A673 (cell line): ENCODE results near the gene HYCC1. TPM values are rescaled to one million over a fixed set of nuclear protein-coding genes. Genes with fewer than 3 reads are reported as not detected.

Source experiments
- BruUV-seq: library from RNA; stranded (reverse); fragments of 400-500 nt; replicated peaks from 2 replicates; lab custom pipeline; 2021; lab: Mats Ljungman, UMichigan
- CTCF ChIA-PET: fragments of 300-600 bp; sonication (Branson Sonifier 250); formaldehyde crosslinking; loops from one replicate; lab custom pipeline; 2022; ENCODE audit warnings: antibody characterized with exemption; lab: Charles Lee
- POLR2A ChIA-PET: fragments of 300-600 bp; sonication (Branson Sonifier 250); formaldehyde crosslinking; loops from one replicate; lab custom pipeline; 2022; ENCODE audit warnings: antibody characterized with exemption; ENCODE audit not compliant: low non-redundant PET; lab: Charles Lee
- DNase-seq: peaks from one replicate; pipeline ENCODE4 v3.0.0-alpha.2; 2015; ENCODE audit warnings: low spot score
- H3K27ac ChIP-seq: fragments of 200-600 bp; sonication (generic); 2 replicates; pipeline ENCODE4 v1.5.1; 2016; ENCODE audit warnings: mixed run types, low read depth, mild to moderate bottlenecking, mixed read lengths, antibody characterized with exemption, low read length; ENCODE audit not compliant: poor library complexity, severe bottlenecking
- H3K27me3 ChIP-seq: fragments of 200-600 bp; sonication (generic); replicated peaks from 2 replicates; pipeline ENCODE4 v1.6.1; 2017; ENCODE audit warnings: mixed run types, low read depth, mild to moderate bottlenecking, mixed read lengths, antibody characterized with exemption, low read length; ENCODE audit not compliant: insufficient read depth, poor library complexity
- H3K36me3 ChIP-seq: fragments of 200-600 bp; sonication (generic); 2 replicates; pipeline ENCODE4 v1.6.1; 2016; ENCODE audit warnings: mixed run types, mild to moderate bottlenecking, mixed read lengths, antibody characterized with exemption, low read length; ENCODE audit not compliant: insufficient read depth, poor library complexity, severe bottlenecking
- H3K4me1 ChIP-seq: fragments of 200-600 bp; sonication (generic); 2 replicates; pipeline ENCODE4 v1.6.1; 2017; ENCODE audit warnings: mixed run types, mild to moderate bottlenecking, mixed read lengths, antibody characterized with exemption, low read length; ENCODE audit not compliant: insufficient read depth, poor library complexity, severe bottlenecking
- H3K4me3 ChIP-seq: fragments of 200-600 bp; sonication (generic); 2 replicates; pipeline ENCODE4 v1.5.1; 2016; ENCODE audit warnings: low read depth, mixed run types, mild to moderate bottlenecking, mixed read lengths, low read length; ENCODE audit not compliant: poor library complexity, severe bottlenecking
- H3K9me3 ChIP-seq: fragments of 200-600 bp; sonication (generic); 2 replicates; pipeline ENCODE4 v1.6.1; 2016; ENCODE audit warnings: mixed run types, low read depth, mild to moderate bottlenecking, mixed read lengths, antibody characterized with exemption, low read length; ENCODE audit not compliant: poor library complexity, severe bottlenecking
- CTCF ChIP-seq: fragments of 300-800, 200-600 bp; sonication (generic); conservative IDR thresholded peaks from 2 replicates; pipeline ENCODE4 v1.5.1; 2017; ENCODE audit warnings: low read depth, mild to moderate bottlenecking, antibody characterized with exemption, low read length, moderate library complexity, mixed read lengths
- EZH2 ChIP-seq: fragments of 200-600 bp; sonication (generic); IDR thresholded peaks from 2 replicates; pipeline ENCODE4 v1.6.1; 2017; ENCODE audit warnings: borderline replicate concordance, low read depth, mild to moderate bottlenecking, mixed read lengths, antibody characterized with exemption, low read length; ENCODE audit not compliant: poor library complexity, severe bottlenecking
- intact Hi-C: fragments of 100-400 bp; cut with micrococcal nuclease; formaldehyde crosslinking; loops from one replicate; pipeline ENCODE4 v1.10.0; 2022; ENCODE audit not compliant: unreplicated experiment
- total RNA-seq: library from RNA; stranded (reverse); gene quantifications from 2 replicates; pipeline ENCODE4 v1.2.3, GENCODE V29; 2021

The HYCC1 gene
- total RNA-seq, 1 experiment from 2014 or later, result 42.0 TPM

DNA sequence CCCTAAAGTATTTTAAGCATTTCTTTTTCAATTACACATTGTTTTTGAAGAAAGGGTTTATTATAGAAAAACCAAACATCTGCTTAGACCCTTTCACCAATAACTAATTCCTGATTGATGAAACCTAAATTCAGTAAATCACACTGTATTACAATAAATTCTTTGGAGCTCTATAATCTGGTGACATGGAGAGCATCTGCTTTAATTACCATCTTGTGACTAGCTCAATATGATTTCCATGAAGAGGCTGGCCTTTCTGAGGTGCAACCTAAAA is 9.7 kb downstream of the HYCC1 start:
- ChIA-PET CTCF (no interaction called here), POLR2A (interaction anchor here (0.5 kb wide), 1 partner anchor 147 kb away, joined by 3 read pairs; no protein-coding TSS in a partner anchor)
- Histone ChIP-seq H3K4me3 (no peak overlapping the region), H3K27me3 (no peaks in the 10 kb centered on the region), H3K36me3 (no peaks in the 10 kb centered on the region), H3K27ac (no peak overlapping the region), H3K9me3 (no peaks in the 10 kb centered on the region), H3K4me1 (peaks cover 21% of the 10 kb centered on the region)
- intact Hi-C loops, result no loop called here
- no TSS peak for BruUV-seq
- DNase-seq, result no peak
- no peak for TF ChIP-seq EZH2
- TF ChIP-seq CTCF, result no peak

DNA sequence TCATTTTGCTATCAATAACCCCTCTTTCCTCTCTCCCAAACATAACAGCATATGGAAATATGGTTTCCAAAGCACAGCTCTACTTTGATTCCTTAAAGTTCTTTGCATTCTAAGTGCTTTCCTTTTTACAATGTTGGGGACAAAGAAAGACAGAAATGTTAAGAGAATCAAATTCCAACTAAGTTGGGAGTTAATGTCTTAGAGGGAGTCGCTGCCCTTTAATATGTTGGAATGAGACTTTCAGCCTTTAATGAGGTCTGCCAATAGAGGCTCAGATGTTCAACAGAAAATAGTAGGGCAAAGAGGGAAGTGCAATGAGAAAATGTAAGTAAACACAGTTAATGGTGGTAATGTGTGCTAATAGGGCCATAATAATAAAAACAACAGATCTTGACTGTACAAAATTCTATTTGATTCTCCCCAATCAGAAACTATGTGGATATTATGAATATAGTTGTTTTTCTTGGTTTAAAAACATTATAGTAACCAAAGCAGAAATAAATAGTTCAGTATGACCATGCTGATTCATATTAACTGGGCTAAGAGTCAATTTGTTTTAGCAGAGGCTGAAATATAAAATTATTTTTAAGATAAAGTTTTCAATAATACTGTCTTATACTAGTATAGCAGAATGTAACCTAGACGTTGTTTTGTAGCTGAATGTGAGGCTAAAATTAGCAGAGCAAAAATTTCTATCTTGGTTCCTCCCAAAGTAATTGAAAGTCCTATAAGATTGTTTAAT is 10.3 kb downstream of the HYCC1 start:
- ChIA-PET CTCF (no interaction called here), POLR2A (interaction anchor here (0.5 kb wide), 1 partner anchor 147 kb away, joined by 3 read pairs; no protein-coding TSS in a partner anchor)
- H3K4me1 ChIP-seq, result peaks cover 22% of the 10 kb centered on the region
- H3K27ac ChIP-seq, result no peak overlapping the region
- no peaks in the 10 kb centered on the region for H3K36me3 ChIP-seq
- BruUV-seq, result no TSS peak
- TF ChIP-seq EZH2 (no peak), CTCF (no peak)
- H3K4me3 ChIP-seq, result no peak overlapping the region
- intact Hi-C loops, result no loop called here
- no peak for DNase-seq
- H3K9me3 ChIP-seq, result no peaks in the 10 kb centered on the region
- no peaks in the 10 kb centered on the region for H3K27me3 ChIP-seq

GRCh38 chr7:23002698-23003097 is 11.2 kb downstream of the HYCC1 start:
- intact Hi-C loops, result no loop called here
- Histone ChIP-seq H3K9me3 (no peaks in the 10 kb centered on the region), H3K27me3 (no peaks in the 10 kb centered on the region), H3K36me3 (no peaks in the 10 kb centered on the region), H3K4me3 (no peak overlapping the region), H3K4me1 (peaks cover 29% of the 10 kb centered on the region), H3K27ac (no peak overlapping the region)
- no TSS peak for BruUV-seq
- ChIA-PET POLR2A (no interaction called here), CTCF (no interaction called here)
- no peak for TF ChIP-seq EZH2
- TF ChIP-seq CTCF, result no peak
- no peak for DNase-seq
